DLD1 (cell line): Measurements from ENCODE around the gene ABCB8.

Source experiments
- in situ Hi-C: cut with HindIII; loops from 2 replicates; pipeline ENCODE4 v1.10.0; 2017; ENCODE audit warnings: low sequenced_read_pairs

Gene ABCB8

DNA sequence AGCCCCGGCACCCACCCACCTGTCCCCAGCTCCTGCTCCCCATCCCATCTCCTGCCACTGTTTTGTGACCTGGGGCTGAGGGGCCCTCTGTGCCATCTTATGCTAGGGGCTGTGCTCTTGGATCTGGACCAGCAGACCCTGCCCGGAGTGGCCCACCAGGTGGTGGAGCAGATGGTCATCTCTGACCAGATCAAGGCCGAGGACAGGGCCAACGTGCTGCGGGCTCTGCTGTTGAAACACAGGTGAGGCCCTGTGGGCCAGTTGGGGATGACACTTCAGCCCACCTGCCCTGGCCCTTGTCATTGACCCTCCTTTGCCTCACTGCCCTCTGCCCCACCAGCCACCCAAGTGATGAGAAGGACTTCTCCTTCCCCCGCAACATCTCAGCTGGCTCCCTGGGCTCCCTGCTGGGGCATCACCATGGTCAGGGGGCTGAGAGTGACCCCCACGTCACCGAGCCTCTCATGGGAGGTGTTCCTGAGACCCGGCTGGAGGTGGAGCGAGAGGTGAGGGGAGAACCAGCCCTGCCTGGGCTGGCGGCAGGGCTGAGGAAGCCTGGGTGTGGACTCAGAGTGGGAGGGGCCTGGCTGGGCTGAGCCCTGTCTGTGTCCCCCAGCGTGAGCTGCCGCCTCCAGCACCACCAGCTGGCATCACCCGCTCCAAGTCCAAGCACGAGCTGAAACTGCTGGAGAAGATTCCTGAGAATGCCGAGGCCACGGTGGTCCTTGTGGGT is 41.8 kb downstream of the ABCB8 start:
- in situ Hi-C loops, result no loop called here

DNA sequence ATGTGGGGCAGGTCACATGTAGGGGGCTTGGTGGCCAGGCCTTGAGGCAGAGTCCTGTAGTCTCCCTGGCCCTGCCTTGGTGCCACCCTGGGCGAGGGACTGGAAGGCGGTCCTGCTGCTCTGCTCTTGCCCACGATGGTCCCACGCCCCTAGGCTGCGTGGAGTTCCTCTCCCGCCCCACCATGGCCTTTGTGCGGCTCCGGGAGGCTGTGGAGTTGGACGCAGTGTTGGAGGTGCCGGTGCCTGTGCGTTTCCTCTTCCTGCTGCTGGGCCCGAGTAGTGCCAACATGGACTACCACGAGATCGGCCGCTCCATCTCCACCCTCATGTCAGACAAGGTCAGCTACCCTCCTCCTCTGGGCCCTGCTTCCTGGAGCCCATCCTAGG is 42.3 kb downstream of the ABCB8 start:
- in situ Hi-C loops, result no loop called here

DNA sequence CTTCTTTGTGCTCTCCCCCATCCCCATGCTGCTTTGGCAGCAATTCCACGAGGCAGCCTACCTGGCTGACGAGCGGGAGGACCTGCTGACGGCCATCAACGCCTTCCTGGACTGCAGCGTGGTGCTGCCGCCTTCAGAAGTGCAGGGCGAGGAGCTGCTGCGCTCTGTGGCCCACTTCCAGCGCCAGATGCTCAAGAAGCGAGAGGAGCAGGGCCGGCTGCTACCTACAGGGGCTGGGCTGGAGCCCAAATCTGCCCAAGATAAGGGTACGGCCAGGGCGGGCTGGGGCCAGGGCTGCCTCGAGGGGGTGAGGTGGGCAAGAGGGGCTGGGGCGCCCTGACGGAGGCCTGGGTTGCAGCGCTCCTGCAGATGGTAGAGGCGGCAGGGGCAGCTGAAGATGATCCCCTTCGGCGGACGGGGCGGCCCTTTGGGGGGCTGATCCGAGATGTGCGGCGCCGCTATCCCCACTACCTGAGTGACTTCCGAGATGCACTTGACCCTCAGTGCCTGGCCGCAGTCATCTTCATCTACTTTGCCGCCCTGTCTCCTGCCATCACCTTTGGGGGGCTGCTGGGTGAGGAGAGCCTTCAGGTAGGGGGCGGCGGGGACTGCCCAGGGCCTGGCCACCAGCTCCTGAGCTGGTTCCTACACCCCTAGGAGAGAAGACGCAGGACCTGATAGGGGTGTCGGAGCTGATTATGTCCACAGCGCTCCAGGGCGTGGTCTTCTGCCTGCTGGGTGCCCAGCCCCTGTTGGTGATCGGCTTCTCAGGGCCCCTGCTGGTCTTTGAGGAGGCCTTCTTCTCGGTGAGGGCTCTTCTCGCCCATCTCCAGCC is 43.0 kb downstream of the ABCB8 start:
- in situ Hi-C loops, result no loop called here

DNA sequence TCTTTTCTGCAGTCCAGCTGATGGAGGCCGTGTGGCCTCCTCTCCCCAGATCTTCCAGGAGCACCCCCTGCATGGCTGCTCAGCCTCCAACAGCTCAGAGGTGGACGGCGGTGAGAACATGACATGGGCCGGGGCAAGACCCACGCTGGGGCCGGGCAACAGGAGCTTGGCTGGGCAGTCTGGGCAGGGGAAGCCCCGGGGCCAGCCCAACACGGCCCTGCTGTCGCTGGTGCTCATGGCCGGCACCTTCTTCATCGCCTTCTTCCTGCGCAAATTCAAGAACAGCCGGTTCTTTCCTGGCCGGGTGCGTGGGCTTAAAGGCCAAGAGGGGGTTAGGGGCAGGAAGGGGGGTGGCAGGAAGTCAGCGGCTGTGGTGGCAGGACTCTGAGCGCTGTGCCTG is 45.7 kb downstream of the ABCB8 start:
- in situ Hi-C loops, result no loop called here

DNA sequence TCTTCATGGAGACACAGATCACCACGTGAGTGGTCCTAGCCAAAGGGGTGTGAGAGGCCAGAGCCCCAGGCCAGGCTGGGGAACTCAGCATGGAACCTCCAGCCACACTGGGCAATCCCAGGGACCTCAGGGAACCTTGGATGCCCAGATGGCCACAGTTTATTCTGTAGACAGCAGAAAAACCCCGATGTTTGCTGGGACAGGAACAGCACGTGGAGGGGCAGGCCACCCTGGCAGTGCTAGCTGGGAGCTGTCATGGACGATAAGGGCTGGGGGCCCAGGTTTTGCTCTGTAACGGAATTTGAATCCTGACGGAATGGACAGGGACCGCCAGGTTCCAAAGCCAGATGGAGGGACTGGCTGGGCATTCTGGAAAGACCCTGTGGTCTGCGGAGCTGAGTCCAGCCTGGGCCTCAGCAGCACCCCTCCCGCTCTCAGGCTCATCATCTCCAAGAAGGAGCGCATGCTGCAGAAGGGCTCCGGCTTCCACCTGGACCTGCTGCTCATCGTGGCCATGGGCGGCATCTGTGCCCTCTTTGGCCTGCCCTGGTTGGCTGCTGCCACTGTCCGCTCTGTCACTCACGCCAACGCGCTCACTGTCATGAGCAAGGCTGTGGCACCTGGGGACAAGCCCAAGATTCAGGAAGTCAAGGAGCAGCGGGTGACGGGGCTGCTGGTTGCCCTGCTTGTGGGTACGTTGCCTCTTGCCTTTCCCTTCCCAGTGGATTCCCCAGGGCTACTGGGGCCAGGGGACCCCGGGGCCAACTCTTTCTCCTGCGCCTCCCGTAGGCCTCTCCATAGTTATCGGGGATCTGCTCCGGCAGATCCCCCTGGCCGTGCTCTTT is 46.8 kb downstream of the ABCB8 start:
- in situ Hi-C loops, result no loop called here

DNA sequence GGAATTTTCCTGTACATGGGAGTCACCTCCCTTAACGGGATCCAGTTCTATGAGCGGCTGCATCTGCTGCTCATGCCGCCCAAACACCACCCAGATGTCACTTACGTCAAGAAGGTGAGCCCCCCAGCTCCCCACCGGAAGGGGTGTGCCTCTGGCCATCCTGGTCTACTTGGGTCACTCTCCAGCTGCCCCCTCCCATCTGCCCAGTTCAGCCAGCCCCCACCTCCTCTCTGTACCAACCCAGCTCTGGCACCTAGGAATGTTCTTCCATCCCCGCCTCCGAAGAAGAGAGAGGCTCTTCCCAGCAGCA is 47.4 kb downstream of the ABCB8 start:
- in situ Hi-C loops, result no loop called here

DNA sequence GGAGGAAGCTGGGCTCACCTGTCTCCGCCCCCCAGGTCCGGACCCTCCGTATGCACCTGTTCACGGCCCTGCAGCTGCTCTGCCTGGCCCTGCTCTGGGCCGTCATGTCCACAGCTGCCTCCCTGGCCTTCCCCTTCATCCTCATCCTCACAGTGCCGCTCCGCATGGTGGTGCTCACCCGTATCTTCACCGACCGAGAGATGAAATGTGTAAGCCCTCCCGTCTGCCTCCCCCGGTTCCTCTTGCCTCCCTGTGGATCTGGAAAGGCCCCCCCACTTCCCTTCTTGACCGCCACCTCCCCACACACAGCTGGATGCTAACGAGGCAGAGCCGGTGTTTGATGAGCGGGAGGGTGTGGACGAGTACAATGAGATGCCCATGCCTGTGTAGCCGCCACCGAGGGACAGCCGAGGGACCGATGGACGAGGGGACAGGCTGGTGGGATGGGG is 47.8 kb downstream of the ABCB8 start:
- in situ Hi-C loops, result no loop called here

DNA sequence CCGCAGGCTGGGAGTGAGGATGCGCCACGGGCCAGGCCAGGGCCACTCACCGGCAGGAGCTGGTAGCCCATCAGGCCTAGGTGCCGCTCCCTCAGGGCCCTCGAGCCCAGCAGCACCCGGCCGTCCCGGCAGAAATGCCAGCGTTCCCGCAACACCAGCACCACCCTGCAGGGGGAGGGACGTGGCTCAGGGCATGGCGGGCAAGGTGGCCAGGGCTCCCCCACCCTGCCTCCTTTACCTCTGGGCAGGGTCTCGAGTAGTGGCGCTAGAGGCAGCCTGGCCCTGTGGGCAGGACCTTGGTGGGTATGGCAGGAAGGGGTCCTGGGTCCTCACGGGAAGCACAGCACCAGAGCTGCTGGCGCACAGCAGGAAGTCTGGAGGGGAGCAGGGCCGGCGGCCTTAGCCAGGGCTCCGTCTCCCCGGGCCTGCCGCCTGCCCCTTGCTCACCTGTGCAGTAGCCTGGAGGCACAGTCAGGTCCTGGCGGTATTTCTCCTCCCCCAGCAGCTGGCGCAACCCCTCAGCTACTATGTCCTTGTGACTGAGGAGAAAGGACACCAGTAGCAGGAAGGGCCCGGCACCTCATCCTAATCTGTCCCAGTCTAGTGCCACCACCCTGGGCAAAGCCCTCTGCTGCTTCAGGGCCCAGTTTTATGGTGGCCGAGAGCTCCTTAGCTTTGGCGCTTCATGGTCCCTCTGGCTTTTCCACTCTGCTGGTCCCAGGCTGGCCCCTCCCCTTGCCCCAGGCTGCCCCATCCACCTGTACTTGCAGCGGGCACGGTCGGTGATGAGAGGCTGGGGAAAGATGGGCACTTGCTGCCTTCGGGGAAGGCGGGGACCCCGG is 48.8 kb downstream of the ABCB8 start:
- in situ Hi-C loops, result no loop called here

DNA sequence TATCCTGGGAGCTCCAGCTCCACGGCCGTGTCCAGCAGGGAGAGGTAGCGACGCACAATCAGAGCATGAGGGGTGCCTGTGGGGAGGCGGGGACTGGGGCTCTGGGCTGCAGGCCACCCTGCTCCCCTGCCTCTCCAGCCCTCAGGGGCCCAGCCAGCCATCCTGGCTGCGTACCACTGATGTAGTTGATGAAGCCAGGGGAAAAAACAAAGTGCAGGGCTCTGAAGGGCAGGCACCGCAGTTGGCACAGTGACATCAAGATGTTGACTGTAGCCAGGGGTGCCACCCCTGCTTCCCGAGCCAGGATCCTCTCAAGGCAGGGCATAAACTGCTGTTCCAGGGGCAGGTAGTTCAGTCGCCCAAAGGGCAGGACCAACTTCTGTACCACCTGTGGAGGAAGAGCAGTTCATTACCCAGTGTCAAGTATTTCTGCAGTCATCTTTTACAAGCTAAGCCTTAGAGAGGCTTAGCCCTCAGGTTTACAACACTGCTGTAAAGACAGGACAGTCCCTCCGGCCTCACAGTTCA is 49.5 kb downstream of the ABCB8 start:
- in situ Hi-C loops, result no loop called here

DNA sequence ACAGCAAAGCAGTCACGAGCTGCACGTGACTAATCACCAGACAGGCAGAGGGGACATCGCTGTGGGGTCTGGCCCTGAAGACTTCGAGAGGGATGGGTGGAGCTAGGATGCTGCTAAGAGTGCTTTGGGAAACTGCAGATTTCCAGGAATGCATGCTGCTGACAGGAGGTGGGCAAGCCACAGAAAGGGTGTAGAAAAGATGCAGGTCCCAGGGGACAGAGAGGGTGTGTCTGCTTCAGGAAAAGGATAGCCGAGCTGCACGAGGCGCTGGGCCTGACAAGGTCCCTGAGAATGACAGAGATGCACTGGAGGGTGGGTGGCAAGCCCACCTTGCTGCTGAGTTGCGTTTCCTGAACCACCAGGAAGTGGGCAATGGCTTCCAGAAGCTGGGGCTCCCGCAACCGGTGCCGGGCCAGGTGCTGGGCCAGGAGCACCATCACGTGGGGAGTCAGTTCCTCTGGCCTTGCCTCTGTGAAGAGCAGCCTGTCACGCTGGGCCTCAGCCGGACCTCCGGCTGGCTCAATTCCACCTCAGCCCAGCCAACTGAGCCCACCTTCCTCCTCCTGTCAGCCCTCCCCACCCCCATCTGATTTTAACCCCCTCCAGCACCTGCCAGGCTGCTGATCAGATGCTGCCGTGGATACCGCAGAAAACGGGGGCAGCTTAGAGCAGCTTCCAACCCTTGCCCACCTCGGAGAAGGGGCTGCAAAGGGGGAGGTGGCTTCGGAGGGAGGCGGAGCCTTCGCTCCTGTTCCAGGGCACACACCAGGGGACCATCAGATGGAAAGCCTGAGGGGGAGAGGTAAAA is 50.2 kb downstream of the ABCB8 start:
- in situ Hi-C loops, result no loop called here

DNA sequence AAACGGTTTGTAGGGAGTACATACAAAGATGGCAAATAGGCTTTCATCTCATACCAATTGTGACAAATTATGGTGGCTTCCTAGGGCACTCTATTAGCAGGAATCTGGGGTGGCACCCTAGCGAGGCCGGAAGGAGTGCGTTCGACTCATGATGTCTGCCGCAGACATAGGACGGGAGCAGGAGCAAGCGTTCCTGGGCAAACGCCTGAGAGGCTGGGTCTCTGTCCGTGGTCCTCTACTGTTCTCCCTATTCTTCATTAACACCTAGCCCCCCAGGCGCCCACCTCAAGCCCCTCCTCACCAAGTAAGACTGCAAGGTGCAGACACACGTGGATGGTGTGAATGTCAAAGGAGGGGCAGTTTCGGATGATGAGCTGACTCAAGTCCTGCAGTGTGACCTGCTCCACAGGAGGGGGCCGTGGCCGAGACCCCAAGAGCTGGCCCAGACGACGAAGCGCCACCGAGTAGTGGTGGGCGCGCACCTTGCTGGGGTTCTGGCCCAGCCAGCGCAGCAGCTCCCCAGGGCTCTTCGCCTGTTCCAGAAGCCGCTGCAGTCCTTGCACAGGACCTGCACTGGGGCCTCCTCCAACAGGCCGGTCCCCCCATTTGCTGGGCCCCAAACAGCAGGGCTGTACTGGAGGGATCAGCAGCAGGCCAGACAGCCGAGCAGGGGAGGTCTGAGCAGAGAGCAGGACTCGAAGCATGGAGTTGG is 51.1 kb downstream of the ABCB8 start:
- in situ Hi-C loops, result no loop called here

DNA sequence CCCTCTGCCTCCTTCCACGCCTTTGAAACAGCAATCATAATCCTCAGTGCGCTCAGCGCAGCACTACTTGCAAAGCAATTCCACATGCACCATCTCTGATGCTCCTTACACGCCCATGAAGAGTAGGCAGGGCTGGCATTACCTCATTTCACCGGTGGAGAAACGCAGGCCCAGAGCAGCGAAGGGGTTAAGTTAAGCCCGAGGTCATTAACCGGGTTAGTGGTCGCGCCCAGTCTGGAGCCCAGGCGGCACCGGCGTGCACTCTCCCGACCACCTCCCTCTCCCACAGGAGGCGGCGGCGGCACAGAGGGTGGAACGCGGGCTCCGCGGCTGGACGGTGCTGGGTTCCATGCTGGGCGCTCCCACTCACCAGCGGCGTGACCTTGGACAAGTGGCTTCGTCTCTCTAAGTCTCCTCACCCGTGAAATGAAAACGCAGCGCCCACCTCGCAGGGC is 51.8 kb downstream of the ABCB8 start:
- in situ Hi-C loops, result no loop called here

DNA sequence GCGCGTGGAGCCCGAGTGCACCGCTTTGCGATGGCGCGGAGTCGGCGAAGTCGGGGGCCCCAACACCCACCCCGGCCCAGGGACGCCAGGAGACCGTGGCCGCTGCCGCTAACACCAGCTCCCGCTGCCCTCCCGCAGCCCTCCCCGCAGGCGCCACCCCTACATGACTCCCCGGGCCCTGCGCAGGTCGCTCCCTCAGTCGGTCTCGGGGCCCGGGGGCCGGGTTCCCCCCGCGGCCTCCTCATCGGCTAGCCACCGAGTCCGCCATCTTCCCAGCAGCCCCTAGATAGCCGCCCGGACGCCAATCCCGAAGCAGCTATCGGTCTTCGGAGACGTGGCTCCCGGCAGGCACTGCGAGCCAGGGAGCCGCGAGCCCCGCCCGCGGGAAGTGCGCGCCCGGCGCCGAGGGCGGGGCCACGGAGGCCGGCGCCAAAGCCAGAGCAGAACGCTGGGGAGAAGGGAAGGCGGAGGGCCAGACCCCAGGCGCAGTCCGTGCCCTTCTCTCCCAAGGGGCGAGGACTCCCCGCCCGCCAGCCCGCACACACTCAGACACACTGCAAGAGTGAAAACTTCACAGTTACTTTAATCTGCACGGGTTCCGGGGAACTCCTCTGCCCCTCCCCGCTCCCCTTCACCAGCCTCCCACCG is 52.4 kb downstream of the ABCB8 start, which contains the start of gene FASTK:
FASTK (minus strand) TSS at position 288 of the 648 bp plus-strand sequence; CDS start at position 245, 43 bp downstream.
- in situ Hi-C loops, result no loop called here

DNA sequence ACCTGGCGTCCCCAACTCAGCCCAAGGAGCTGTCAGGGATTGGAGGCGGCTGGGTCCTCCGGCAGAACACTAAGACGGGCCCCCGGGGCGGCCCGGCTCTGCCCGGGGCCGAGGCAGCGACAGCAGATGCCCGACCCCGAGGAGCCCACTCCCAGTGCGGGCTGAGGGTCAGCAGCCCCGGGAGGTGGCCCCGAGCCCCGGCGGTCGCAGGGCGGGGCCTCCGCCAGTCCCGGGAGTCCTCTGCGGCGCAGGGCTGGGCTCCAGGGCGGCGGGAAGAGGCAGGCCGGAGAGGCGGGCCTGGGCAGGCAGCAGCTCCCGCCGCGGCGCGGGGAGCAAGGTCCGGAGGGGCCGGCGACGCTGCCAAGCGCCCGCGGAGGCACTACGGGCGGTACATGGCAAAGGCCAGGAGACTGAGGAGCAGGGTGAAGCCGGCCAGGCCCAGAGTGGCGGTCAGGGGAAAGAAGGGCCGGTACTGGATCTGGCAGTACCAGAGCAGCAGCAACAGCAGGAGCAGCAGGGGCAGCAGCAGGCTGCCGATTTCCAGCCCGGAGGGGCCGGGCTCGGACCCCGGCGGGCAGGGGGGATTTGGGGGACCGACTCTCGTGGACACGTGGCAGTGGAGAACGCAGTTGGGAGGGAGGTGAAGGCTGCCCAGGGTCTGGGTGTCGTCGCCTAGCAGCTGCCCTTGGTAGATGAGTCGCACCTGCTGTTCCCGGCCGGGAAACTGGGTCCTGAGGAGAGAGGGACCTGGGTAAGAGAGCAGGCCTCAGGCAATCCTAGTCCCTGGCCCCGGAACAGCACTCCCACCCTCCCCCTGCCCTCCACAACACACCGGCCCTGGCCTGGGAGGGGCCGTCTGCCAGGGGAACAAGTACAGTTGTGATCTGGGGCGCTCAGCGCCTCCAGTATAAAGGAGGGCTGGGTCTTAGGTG is 53.2 kb downstream of the ABCB8 start:
- in situ Hi-C loops, result no loop called here

DNA sequence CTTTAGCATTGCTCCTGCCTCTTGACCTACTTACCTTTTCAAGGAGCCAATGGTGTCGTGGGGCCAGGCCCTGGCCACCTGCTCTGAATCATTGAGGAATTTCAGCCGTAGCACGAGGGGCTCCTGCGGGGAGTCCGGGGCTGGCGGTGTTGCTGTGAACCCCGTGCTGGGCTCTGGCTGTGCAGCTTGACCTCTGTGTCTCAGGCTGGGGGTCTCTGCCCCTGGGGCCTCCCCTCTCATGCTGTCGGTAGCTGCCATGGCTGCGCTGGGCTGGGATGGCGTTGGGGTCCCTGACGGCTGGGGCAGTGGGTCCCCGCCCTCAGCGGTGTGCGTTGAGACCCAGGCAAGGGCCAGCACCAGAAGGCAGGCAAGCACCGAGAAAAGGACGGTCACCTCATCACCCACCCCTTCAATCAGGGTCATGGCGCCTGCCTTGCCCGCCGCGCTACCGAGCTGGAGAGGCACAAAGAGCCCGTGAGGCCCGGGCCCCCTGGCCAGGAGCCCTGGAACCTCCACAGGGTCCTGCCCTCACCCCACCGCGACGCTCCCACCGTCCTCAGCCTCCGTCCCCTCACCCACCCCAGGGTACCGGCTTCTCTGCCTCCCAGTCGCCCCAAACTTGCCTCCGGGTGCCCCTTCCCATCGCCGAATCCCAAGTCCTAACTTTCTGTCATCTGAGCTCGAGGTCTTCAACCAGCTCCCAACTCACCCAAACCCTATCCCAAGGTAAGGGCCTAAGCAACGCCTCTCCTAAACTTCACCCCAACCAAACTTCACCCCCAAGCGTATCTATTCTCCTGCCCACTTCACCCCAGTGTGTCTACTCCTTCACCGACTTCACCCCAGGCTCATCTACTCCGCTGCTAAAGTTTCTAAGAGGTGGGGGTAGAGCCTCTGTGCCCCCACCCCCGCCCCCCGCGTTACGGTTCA is 54.2 kb downstream of the ABCB8 start:
- in situ Hi-C loops, result no loop called here
